ENCODE data around the gene TMEM131. TPM values are rescaled to one million over a fixed set of nuclear protein-coding genes. Genes with fewer than 3 reads are reported as not detected.
"Not testable (repeated sequence)": the region's sequence is repeated elsewhere in the genome, so short reads cannot be mapped to it uniquely, and the experiment has no call there.

Gene TMEM131
- total RNA-seq, 1 experiment from 2014 or later = 5.9 TPM

- no peak overlapping the region for H3K4me3 ChIP-seq
- DNase-seq = peak; percentile 9
Observed at GRCh38 chr2:97951155-97951680, 44.5 kb downstream of the TMEM131 start.

GRCh38 chr2:97950329-97951154, 45.2 kb downstream of the TMEM131 start:
- H3K4me3 ChIP-seq = no peak overlapping the region
- H3K9me3 ChIP-seq = no peaks in the 10 kb centered on the region; the same call in 1 of the 2 replicates
- DNase-seq = no peak
- H3K36me3 ChIP-seq = no peaks in the 10 kb centered on the region
- no peaks in the 10 kb centered on the region for H3K27me3 ChIP-seq

More at GRCh38 chr2:97951155-97951680, 44.5 kb downstream of the TMEM131 start:
- Histone ChIP-seq H3K9me3 (no peaks in the 10 kb centered on the region; the same call in 1 of the 2 replicates), H3K36me3 (no peaks in the 10 kb centered on the region), H3K27me3 (no peaks in the 10 kb centered on the region)

- DNase-seq = no peak
- no peaks in the 10 kb centered on the region for H3K27me3 ChIP-seq
- H3K4me3 ChIP-seq = no peak overlapping the region
- no peaks in the 10 kb centered on the region for H3K36me3 ChIP-seq
- H3K9me3 ChIP-seq = no peaks in the 10 kb centered on the region; the same call in 1 of the 2 replicates
Observed at GRCh38 chr2:97948926-97949325, 46.8 kb downstream of the TMEM131 start.

- peaks cover 3% of the 10 kb centered on the region for H3K9me3 ChIP-seq
- no peaks in the 10 kb centered on the region for H3K27me3 ChIP-seq
- DNase-seq = no peak
- H3K36me3 ChIP-seq = no peaks in the 10 kb centered on the region
- H3K4me3 ChIP-seq = no peak overlapping the region
Observed at GRCh38 chr2:97945791-97946190, 50.0 kb downstream of the TMEM131 start.

GRCh38 chr2:97936881-97937280, 58.9 kb downstream of the TMEM131 start:
- Histone ChIP-seq H3K4me3 (no peak overlapping the region), H3K27me3 (no peaks in the 10 kb centered on the region), H3K36me3 (no peaks in the 10 kb centered on the region), H3K9me3 (peaks cover 6% of the 10 kb centered on the region)
- DNase-seq = no peak

GRCh38 chr2:97936199-97936598, 59.5 kb downstream of the TMEM131 start:
- H3K9me3 ChIP-seq = peaks cover 4% of the 10 kb centered on the region; the same call in 1 of the 2 replicates
- no peaks in the 10 kb centered on the region for H3K27me3 ChIP-seq
- DNase-seq = no peak
- no peak overlapping the region for H3K4me3 ChIP-seq
- H3K36me3 ChIP-seq = no peaks in the 10 kb centered on the region

- H3K36me3 ChIP-seq = no peaks in the 10 kb centered on the region
- H3K27me3 ChIP-seq = no peaks in the 10 kb centered on the region
- no peak overlapping the region for H3K4me3 ChIP-seq
- peak; percentile 10 for DNase-seq
- peaks cover 4% of the 10 kb centered on the region; the same call in 1 of the 2 replicates for H3K9me3 ChIP-seq
Observed at GRCh38 chr2:97935719-97936161, 60.0 kb downstream of the TMEM131 start.

GRCh38 chr2:97932975-97933662, 62.6 kb downstream of the TMEM131 start:
- Histone ChIP-seq H3K9me3 (no peaks in the 10 kb centered on the region), H3K27me3 (no peaks in the 10 kb centered on the region), H3K4me3 (no peak overlapping the region), H3K36me3 (no peaks in the 10 kb centered on the region)
- no peak for DNase-seq

- no peak for DNase-seq
- no peaks in the 10 kb centered on the region for H3K36me3 ChIP-seq
- H3K27me3 ChIP-seq = no peaks in the 10 kb centered on the region
- no peaks in the 10 kb centered on the region for H3K9me3 ChIP-seq
- no peak overlapping the region for H3K4me3 ChIP-seq
Observed at GRCh38 chr2:97931858-97932225, 63.9 kb downstream of the TMEM131 start.

GRCh38 chr2:97931118-97931857, 64.5 kb downstream of the TMEM131 start:
- no peaks in the 10 kb centered on the region for H3K36me3 ChIP-seq

GRCh38 chr2:97928591-97928990, 67.2 kb downstream of the TMEM131 start:
- Histone ChIP-seq H3K4me3 (no peak overlapping the region), H3K9me3 (no peaks in the 10 kb centered on the region), H3K36me3 (no peaks in the 10 kb centered on the region), H3K27me3 (no peaks in the 10 kb centered on the region)
- DNase-seq = no peak

More at GRCh38 chr2:97931118-97931857, 64.5 kb downstream of the TMEM131 start:
- DNase-seq = no peak
- H3K27me3 ChIP-seq = no peaks in the 10 kb centered on the region
- no peak overlapping the region for H3K4me3 ChIP-seq
- no peaks in the 10 kb centered on the region for H3K9me3 ChIP-seq

GRCh38 chr2:97926946-97927345, 68.8 kb downstream of the TMEM131 start:
- DNase-seq = no peak
- Histone ChIP-seq H3K27me3 (no peaks in the 10 kb centered on the region), H3K4me3 (no peak overlapping the region), H3K9me3 (no peaks in the 10 kb centered on the region), H3K36me3 (no peaks in the 10 kb centered on the region)

GRCh38 chr2:97924194-97924593, 71.6 kb downstream of the TMEM131 start:
- DNase-seq = no peak
- H3K4me3 ChIP-seq = no peak overlapping the region
- H3K27me3 ChIP-seq = no peaks in the 10 kb centered on the region
- peaks cover 3% of the 10 kb centered on the region; the same call in 1 of the 2 replicates for H3K36me3 ChIP-seq
- H3K9me3 ChIP-seq = peaks cover 6% of the 10 kb centered on the region; the same call in 1 of the 2 replicates

GRCh38 chr2:97919858-97920257, 75.9 kb downstream of the TMEM131 start:
- Histone ChIP-seq H3K27me3 (no peaks in the 10 kb centered on the region), H3K9me3 (peaks cover 8% of the 10 kb centered on the region; the same call in 1 of the 2 replicates), H3K4me3 (no peak overlapping the region), H3K36me3 (peaks cover 6% of the 10 kb centered on the region; the same call in 1 of the 2 replicates)
- DNase-seq = no peak

- peaks cover 8% of the 10 kb centered on the region for H3K9me3 ChIP-seq
- no peak overlapping the region for H3K4me3 ChIP-seq
- DNase-seq = no peak
- peaks cover 6% of the 10 kb centered on the region; the same call in 1 of the 2 replicates for H3K36me3 ChIP-seq
- no peaks in the 10 kb centered on the region for H3K27me3 ChIP-seq
Observed at GRCh38 chr2:97918818-97919217, 76.9 kb downstream of the TMEM131 start.

- not testable (repeated sequence) for H3K36me3 ChIP-seq, H3K27me3 ChIP-seq, DNase-seq, H3K9me3 ChIP-seq, H3K4me3 ChIP-seq
Observed at GRCh38 chr2:97917668-97918067, 78.1 kb downstream of the TMEM131 start.

Measured in MG63 (cell line).